Endothelial cell of umbilical vein (primary cell): ENCODE results near the gene HMX2. TPM values are rescaled to one million over a fixed set of nuclear protein-coding genes. Genes with fewer than 3 reads are reported as not detected.
"Not testable (repeated sequence)": the region's sequence is repeated elsewhere in the genome, so short reads cannot be mapped to it uniquely, and the experiment has no call there.

Source experiments
- BruUV-seq: library from RNA; stranded (reverse); fragments of 400-500 nt; replicated peaks from 2 replicates; lab custom pipeline; 2021; lab: Mats Ljungman, UMichigan
- CTCF ChIA-PET: fragments of 300-600, 350-600 bp; sonication (Branson Sonifier 250); formaldehyde crosslinking; loops from one replicate; lab custom pipeline; 2021; ENCODE audit warnings: antibody characterized with exemption, inconsistent platforms; lab: Charles Lee
- POLR2A ChIA-PET: fragments of 300-600, 350-600 bp; sonication (Branson Sonifier 250); formaldehyde crosslinking; loops from one replicate; lab custom pipeline; 2021; ENCODE audit warnings: antibody characterized with exemption, inconsistent platforms; lab: Charles Lee
- DNase-seq: peaks from one replicate; pipeline ENCODE4 v3.0.0-alpha.2; 2011; ENCODE audit warnings: low read depth, low spot score
- FAIRE-seq: peaks from 2 replicates; lab custom pipeline; 2011; peaks lifted over from hg19 to GRCh38; lab: Jason Lieb, UNC
- H2AFZ ChIP-seq: 2 replicates; pipeline ENCODE4 v1.6.0; 2012; ENCODE audit warnings: low read depth, low read length, control low read depth, inconsistent platforms
- H3K27ac ChIP-seq: 2 replicates; pipeline ENCODE4 v1.5.1; 2011; ENCODE audit warnings: low read depth, mild to moderate bottlenecking, control low read depth, low read length, moderate library complexity; ENCODE audit not compliant: insufficient read depth
- H3K27me3 ChIP-seq, 2 experiments: 2 replicates each; pipeline versions ENCODE4 v1.6.0 to v1.6.1; 2011; ENCODE audit warnings: low read length in 2 of 2, mixed read lengths in 1 of 2; ENCODE audit not compliant: control insufficient read depth in 2 of 2, insufficient read depth in 2 of 2
- H3K36me3 ChIP-seq, 2 experiments: 2 replicates in 1 of 2; 3 replicates in 1 of 2; pipeline ENCODE4 v1.5.1; 2011; ENCODE audit warnings: low read length in 2 of 2, mild to moderate bottlenecking in 1 of 2, moderate library complexity in 1 of 2; ENCODE audit not compliant: control insufficient read depth in 2 of 2, insufficient read depth in 2 of 2; ENCODE audit errors: extremely low read depth in 1 of 2
- H3K4me1 ChIP-seq: 3 replicates; pipeline ENCODE4 v1.5.1; 2011; ENCODE audit warnings: mild to moderate bottlenecking, low read length; ENCODE audit not compliant: control insufficient read depth, insufficient read depth; ENCODE audit errors: extremely low read depth
- H3K4me2 ChIP-seq: 2 replicates; pipeline ENCODE4 v1.6.1; 2011; ENCODE audit warnings: low read length, control low read depth, mixed read lengths; ENCODE audit not compliant: insufficient read depth
- H3K4me3 ChIP-seq, 3 experiments: fragments of 200-600 bp in 1 of 3; sonication (generic), shearing (Covaris generic) in 1 of 3; replicated peaks in 1 of 3; 2 replicates each; pipeline ENCODE4 v1.5.1; 2011 to 2016; ENCODE audit warnings: control low read depth in 3 of 3, low read length in 3 of 3, mild to moderate bottlenecking in 2 of 3, inconsistent platforms in 1 of 3, low read depth in 1 of 3, moderate library complexity in 1 of 3; ENCODE audit not compliant: insufficient read depth in 1 of 3
- H3K79me2 ChIP-seq: 2 replicates; pipeline ENCODE4 v1.6.0; 2012; ENCODE audit warnings: low read length, inconsistent platforms; ENCODE audit not compliant: control insufficient read depth, insufficient read depth
- H3K9ac ChIP-seq: replicated peaks from 2 replicates; pipeline ENCODE3; 2011; ENCODE audit warnings: low read length, control low read depth; ENCODE audit not compliant: insufficient read depth; ENCODE audit errors: extremely low read depth
- H3K9me1 ChIP-seq: replicated peaks from 3 replicates; pipeline ENCODE4 v1.6.0; 2011; ENCODE audit warnings: mild to moderate bottlenecking, low read length; ENCODE audit not compliant: control insufficient read depth, insufficient read depth; ENCODE audit errors: extremely low read depth
- H3K9me3 ChIP-seq: replicated peaks from 2 replicates; pipeline ENCODE4 v1.5.1; 2012; ENCODE audit warnings: low read length, inconsistent platforms; ENCODE audit not compliant: control insufficient read depth, insufficient read depth
- H4K20me1 ChIP-seq: replicated peaks from 2 replicates; pipeline ENCODE3; 2011; ENCODE audit warnings: mild to moderate bottlenecking, low read length; ENCODE audit not compliant: control insufficient read depth, insufficient read depth; ENCODE audit errors: extremely low read depth
- EZH2 ChIP-seq: IDR thresholded peaks from 2 replicates; pipeline ENCODE4 v1.6.1; 2012; ENCODE audit warnings: borderline replicate concordance, low read depth, mild to moderate bottlenecking, moderate library complexity, low read length, inconsistent platforms; ENCODE audit not compliant: severe bottlenecking
- FOS ChIP-seq: IDR thresholded peaks from 2 replicates; pipeline ENCODE4 v1.6.1; 2011; ENCODE audit warnings: mild to moderate bottlenecking, low read length, moderate library complexity, borderline replicate concordance; ENCODE audit not compliant: insufficient read depth
- GATA2 ChIP-seq: IDR thresholded peaks from 2 replicates; pipeline ENCODE4 v1.7.0; 2011; ENCODE audit warnings: low read depth, mild to moderate bottlenecking, moderate library complexity, mixed read lengths, low read length; ENCODE audit not compliant: insufficient read length, insufficient read depth
- JUN ChIP-seq: IDR thresholded peaks from 2 replicates; pipeline ENCODE4 v1.6.1; 2011; ENCODE audit warnings: borderline replicate concordance, low read depth; ENCODE audit not compliant: insufficient read length, insufficient read depth
- MYC ChIP-seq: IDR thresholded peaks from one replicate; pipeline ENCODE4 v1.6.1; 2011; ENCODE audit warnings: mild to moderate bottlenecking, low read depth, low read length
- POLR2A ChIP-seq: IDR thresholded peaks from 2 replicates; pipeline ENCODE4 v1.6.1; 2012; ENCODE audit warnings: low read depth, mild to moderate bottlenecking, control low read depth, low read length
- POLR2AphosphoS5 ChIP-seq: IDR thresholded peaks from 2 replicates; pipeline ENCODE4 v1.6.1; 2012; ENCODE audit warnings: low read depth, mild to moderate bottlenecking, control low read depth, low read length, moderate library complexity; ENCODE audit not compliant: insufficient read depth
- dilution Hi-C: fragments of 300-500 bp; cut with MboI; formaldehyde crosslinking; loops from one replicate; pipeline ENCODE4 v1.15.0; 2019; ENCODE audit warnings: low sequenced_read_pairs; ENCODE audit not compliant: extremely low pct_ligation_motif_present
- intact Hi-C: fragments of 100-400 bp; cut with micrococcal nuclease; formaldehyde crosslinking; loops from one replicate; pipeline ENCODE4 v1.10.0; 2022
- polyA plus RNA-seq, 4 experiments: library from polyadenylated mRNA; depleted of rRNA in 3 of 4; stranded (reverse) in 3 of 4; unstranded in 1 of 4; fragments of >200 nt; gene quantifications; 2 replicates each; pipeline versions ENCODE4 v1.2.1 to v1.2.3, GENCODE V29; 2011 to 2012; ENCODE audit warnings: missing spikeins in 1 of 4
- total RNA-seq: library from RNA; stranded (reverse); gene quantifications from 2 replicates; pipeline ENCODE4 v1.2.3, GENCODE V29; 2021
- TF ChIP-seq, protein P1 (sequence below), 2 donors: IDR thresholded peaks; 1 replicate in 1 of 2; 2 replicates in 1 of 2; pipeline ENCODE4 v1.5.1; 2011; ENCODE audit warnings: low read length in 2 of 2, mild to moderate bottlenecking in 2 of 2, moderate library complexity in 2 of 2, control low read depth in 1 of 2, inconsistent platforms in 1 of 2, low read depth in 1 of 2; ENCODE audit not compliant: insufficient read depth in 1 of 2; ENCODE audit errors: extremely low read depth in 1 of 2
- TF ChIP-seq, protein P2 (sequence below): IDR thresholded peaks from 2 replicates; pipeline ENCODE4 v1.6.1; 2011; ENCODE audit not compliant: insufficient read depth, insufficient read length

Gene HMX2
- total and polyA plus RNA-seq, 2 donors (not counting 3 experiments of a cell fraction or from before 2014, with no cell fraction given), result not detected

DNA sequence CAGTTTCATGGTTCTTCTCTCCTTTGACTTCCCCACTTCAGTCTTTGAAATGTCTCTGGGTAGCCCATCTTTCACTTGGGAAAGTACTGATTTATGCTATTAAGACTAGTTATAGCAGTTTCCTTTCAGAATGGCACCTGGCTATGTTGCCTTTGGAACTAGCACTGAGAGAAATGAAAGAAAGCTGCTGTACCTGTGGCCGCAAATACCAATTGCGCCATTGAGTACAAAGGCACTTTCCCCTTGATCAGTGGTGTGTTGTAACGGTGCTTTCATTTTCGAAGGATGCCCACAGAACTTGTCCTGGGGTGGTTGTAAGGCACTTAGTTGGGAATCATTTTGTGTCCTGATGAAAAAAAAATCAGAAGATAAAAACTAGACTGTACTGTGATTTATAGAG is 23.0 kb downstream of the HMX2 start:
- Histone ChIP-seq H3K9me3 (no peaks in the 10 kb centered on the region), H3K79me2 (peaks cover 25% of the 10 kb centered on the region), H3K9me1 (no peaks in the 10 kb centered on the region), H2AFZ (no peak overlapping the region), H3K9ac (no peak overlapping the region), H3K4me2 (no peak overlapping the region), H3K27ac (no peak overlapping the region), H4K20me1 (peaks cover under 1% of the 10 kb centered on the region), H3K4me3 (no peak overlapping the region), H3K27me3 (no peaks in the 10 kb centered on the region), H3K36me3 (peaks cover 7 to 17% of the 10 kb centered on the region in 2 experiments), H3K4me1 (no peaks in the 10 kb centered on the region)
- DNase-seq, result no peak
- BruUV-seq, result no TSS peak
- intact Hi-C loops (no loop called here), dilution Hi-C loops (no loop called here)
- CTCF ChIA-PET, result no interaction called here
- no peak for FAIRE-seq
- POLR2A ChIA-PET, result no interaction called here
- TF ChIP-seq FOS, result no peak
- TF ChIP-seq, protein P1, sequence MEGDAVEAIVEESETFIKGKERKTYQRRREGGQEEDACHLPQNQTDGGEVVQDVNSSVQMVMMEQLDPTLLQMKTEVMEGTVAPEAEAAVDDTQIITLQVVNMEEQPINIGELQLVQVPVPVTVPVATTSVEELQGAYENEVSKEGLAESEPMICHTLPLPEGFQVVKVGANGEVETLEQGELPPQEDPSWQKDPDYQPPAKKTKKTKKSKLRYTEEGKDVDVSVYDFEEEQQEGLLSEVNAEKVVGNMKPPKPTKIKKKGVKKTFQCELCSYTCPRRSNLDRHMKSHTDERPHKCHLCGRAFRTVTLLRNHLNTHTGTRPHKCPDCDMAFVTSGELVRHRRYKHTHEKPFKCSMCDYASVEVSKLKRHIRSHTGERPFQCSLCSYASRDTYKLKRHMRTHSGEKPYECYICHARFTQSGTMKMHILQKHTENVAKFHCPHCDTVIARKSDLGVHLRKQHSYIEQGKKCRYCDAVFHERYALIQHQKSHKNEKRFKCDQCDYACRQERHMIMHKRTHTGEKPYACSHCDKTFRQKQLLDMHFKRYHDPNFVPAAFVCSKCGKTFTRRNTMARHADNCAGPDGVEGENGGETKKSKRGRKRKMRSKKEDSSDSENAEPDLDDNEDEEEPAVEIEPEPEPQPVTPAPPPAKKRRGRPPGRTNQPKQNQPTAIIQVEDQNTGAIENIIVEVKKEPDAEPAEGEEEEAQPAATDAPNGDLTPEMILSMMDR (IDR thresholded peaks at IDR 0.05; ENCODE audit: extremely low read depth in 1 of 2, insufficient read depth in 1 of 2, low read depth in 1 of 2, low read length in 2 of 2), result no peak
- TF ChIP-seq MYC, result no peak
- no peak for TF ChIP-seq EZH2
- TF ChIP-seq GATA2, result no peak
- no peak for TF ChIP-seq POLR2AphosphoS5
- no peak for TF ChIP-seq JUN
- TF ChIP-seq POLR2A, result no peak
- TF ChIP-seq, protein P2, sequence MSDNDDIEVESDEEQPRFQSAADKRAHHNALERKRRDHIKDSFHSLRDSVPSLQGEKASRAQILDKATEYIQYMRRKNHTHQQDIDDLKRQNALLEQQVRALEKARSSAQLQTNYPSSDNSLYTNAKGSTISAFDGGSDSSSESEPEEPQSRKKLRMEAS, result no peak

DNA sequence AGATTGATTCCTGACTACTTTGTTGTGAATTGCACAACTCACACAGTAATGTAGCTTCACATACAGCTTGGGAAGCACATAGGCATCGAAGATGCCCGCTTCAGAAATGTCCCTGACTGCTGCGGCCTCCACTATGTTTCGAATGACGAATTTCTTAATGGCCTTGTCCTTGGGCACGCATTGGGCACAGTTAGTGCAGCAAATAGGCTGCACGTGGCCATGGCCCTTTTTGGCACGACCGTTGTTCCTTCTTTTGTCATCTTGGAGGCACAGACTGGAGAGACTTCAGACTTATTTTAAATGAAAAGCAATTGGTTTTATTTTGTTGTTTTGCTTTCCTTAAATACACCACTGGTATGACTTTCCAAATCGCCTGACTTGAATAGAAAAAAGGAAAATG is 23.7 kb downstream of the HMX2 start:
- CTCF ChIA-PET, dilution Hi-C loops, H3K9ac ChIP-seq, H3K9me3 ChIP-seq, FAIRE-seq, H3K27me3 ChIP-seq, H3K9me1 ChIP-seq, H3K27ac ChIP-seq, H3K4me2 ChIP-seq, H3K4me3 ChIP-seq, BruUV-seq, intact Hi-C loops, H2AFZ ChIP-seq, POLR2A ChIA-PET, H4K20me1 ChIP-seq, H3K4me1 ChIP-seq, DNase-seq: not testable (repeated sequence)
- Histone ChIP-seq H3K79me2 (peaks cover 20% of the 10 kb centered on the region), H3K36me3 (peaks cover 6 to 19% of the 10 kb centered on the region in 2 experiments)
